ELF-1 (cell line): ENCODE results near the gene GRIN3B.

Experiments
- DNase-seq: peaks from one replicate; pipeline ENCODE4 v3.0.0-alpha.2; 2016; ENCODE audit warnings: low read depth, low spot score

GRIN3B gene

DNA sequence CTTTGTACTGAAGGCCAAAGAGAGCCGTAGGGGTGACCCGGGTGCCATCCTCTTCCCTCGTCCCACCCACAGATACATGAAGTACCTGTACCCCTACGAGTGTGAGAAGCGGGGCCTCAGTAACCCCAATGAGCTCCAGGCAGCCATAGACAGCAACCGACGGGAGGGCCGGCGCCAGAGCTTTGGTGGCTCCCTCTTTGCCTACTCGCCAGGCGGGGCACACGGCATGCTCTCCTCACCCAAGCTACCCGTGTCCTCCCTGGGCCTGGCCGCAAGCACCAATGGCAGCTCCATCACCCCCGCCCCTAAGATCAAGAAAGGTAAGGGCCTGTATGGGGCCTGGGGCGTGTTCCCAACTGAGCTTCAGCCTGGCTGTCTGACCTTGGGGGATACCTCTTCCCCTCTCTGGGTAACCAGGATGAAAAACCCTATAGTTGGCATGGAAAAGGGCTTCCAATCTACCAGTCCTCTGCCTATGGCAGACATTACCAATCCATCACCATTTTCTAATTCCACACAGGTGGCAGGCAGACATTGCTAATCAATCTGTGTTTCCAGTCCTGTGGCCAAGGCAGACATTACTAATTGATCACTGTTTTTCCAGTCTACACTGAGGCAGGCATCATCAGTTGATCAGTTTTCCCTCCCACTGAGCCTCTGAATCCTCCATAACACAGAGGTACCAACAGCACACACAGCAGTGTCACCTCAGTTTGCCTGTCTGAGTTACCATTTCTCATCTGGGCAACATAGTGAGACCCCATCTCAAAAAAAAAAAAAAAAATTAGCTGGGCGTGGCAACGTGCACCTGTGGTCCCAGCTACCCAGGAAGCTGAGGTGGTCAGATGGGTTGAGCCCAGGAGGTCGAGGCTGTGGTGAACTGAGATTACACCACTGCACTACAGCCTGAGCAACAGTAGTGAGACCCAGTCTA lies 35.2 kb upstream of the GRIN3B start:
- DNase-seq = no peak

DNA sequence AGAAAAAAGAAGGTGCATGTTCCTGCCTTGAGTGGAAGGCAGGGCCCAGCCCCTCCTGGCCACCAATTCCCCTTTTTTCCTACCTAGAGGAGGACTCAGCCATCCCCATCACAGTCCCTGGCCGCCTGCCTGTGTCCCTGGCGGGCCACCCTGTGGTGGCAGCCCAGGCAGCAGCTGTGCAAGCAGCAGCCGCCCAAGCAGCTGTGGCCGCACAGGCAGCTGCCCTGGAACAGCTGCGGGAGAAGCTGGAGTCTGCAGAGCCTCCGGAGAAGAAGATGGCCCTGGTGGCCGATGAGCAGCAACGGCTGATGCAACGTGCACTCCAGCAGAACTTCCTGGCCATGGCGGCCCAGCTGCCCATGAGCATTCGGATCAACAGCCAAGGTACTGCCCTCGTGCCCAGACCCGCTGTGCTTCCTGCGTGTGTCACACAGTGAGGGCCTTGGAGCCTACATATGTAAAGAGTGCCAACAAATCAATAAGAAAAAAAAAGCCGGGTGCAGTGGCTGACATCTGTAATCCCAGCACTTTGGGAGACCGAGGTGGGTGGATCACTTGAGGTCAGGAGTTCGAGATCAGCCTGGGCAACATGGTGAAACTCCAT lies 33.6 kb upstream of the GRIN3B start:
- no peak for DNase-seq

DNA sequence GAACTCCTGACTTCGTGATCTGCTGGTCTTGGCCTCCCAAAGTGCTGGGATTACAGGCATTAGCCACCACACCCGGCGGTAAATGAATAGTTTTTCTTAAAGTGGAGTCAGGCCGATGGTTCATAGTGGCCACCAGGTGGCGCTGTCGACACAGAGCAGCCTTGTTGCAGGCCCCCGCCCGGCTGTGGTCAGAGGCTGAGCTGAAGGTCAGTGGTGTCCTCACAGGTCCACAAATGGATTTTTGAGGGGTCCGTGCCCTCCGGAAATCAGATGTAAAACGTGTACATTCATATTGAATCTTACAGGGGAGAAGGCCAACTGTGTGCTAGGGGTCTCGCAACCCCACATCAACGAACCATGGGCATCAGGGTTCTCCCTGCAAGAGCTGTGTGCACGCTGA lies 29.5 kb upstream of the GRIN3B start:
- DNase-seq = peak; percentile 77

DNA sequence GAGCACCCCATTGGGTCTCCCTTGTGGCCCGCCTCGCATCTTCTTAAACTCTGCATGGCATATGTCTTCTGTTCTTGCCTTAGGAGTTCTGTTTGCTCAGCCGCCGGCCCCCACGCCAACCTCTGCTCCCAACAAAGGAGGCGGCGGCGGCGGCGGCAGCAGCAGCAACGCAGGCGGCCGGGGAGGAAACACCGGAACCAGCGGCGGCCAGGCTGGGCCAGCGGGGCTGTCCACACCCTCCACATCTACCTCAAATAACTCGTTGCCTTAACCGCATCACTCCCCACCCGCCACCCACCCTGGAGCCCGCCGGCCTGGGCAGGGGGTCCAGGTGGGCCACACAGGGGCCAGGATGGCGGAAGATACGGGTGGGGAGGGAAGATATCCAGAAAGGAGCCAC lies 28.4 kb upstream of the GRIN3B start:
- no peak for DNase-seq

DNA sequence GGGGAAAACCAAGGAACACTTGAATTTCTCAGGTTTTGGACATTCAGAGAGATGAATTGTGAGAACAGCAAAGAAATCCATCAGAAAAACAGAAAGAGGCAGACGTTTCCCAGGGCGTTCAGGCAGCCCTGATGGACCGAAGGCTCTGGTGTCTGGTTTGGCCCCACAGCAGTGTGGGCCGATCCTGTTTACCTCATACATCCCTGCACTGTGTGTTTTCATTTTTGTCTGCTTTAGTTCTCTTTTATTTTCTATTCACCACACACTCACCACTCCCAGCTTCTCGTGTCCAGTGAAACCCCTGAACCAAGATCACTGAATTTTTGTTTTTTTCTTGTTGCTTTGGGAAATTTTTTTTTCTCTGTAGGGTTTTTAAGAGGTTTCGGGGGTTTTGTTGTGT lies 27.9 kb upstream of the GRIN3B start:
- DNase-seq = no peak

DNA sequence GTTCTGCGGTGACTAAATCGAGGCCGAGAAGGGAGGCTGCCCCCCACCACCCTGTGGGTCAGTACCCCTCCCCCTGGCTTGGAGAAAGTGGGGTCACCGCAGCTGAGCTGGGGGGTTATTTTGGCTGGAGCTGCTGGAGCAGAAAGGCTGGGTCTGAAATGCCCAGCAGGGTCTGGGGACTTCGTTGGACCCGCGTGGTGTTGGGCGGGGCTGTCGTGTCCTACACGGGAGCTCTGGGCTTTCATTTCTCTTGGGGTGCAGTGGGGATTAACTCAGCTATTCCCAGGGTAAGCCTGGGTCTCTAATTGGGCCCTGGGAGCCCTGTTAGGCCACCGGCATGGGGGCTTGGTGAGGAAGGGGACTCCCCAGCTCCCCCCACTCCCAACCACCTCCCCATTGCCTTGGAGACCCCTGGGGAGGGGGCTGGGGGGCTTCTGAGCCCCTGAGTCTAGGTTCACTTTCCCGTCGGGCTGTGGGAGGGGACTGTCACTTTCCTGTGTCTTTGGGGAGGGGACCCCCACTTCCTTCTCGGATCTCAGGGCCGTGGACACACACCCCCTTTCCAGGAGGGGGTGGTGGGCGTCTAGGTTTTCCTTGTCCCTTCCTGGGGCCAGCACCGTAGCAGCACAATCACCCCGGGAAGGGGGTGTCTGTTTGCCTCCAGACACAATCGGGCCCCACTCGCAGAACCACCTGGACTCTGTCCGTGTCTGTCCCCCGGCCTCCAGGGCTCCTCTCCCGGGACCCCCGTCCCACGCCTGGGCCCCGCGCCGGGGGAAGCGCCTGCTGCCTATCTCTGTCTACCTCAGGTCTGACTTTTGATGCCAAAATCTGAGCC lies 26.3 kb upstream of the GRIN3B start:
- no peak for DNase-seq

DNA sequence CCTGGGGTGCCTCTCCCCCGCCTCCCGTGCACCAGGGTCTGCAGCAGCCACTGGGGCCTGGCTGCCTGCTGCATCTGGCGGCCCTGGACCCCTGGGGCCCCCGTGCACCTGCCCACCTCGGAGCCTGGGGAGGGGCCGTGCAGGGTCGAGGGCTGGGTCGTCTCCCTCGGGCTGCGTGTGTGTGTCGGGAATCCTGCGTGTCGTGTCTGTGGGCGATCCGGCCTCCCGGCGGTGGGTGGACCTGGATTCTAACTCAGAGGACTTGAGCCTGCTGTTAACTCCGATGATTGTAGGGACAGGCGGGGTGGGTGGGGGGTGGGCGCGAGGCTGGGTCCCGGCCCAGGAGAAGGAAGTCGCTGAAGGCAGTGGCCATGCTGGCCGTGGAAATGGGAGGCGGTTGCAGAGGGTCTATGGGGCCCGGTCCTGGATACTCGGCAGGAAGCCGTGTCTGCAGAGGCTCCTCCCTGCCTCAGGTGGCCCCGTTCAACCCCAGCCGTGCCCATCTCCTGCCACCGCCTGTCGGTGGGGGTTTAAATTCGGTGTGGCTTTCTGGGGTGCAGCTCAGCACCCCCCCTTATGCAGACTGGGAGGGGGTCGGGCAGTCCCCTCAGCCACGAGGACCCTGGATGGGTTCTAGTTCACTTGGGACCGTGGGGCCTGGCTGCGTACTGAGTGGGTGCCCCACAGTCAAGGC lies 25.5 kb upstream of the GRIN3B start:
- no peak for DNase-seq

DNA sequence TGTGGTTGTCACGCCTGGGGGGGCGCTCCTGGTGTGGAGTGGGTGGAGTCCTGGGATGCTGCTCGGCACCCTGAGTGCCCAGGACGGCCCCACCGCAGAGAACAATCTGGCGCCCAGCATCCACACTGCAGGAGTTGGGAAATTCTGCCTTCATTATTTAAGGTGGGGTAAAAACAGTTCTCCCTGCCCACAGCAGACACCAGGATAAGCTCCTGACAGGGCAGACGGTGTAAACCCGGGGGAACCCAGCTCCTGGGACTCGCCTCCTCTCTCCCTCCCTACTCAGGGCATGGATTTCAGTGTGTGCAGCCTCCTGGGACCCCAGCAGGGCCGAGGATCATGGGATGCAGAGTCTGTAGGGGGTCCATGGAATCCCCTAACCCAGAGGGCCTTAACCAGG lies 23.7 kb upstream of the GRIN3B start:
- no peak for DNase-seq

DNA sequence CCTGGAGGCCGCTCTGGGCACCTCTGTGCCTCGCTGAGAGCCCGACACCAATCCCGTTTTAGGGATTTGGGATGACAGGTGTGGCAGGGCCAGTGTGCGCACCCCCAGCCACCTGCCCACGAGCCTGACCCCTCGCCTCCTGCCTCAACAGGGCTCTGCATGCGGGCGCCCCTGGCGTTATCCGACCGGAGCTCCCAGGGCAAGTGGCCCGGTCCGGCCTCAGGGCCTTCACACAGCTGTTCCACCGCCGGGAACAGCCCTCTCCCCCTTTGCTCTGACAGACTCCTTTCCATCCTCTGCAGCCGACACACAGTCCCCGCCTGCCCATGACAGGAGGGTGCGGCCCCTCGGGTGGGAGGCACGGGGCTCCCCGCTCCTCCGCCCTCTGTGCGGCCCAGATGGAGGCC lies 23.2 kb upstream of the GRIN3B start:
- DNase-seq = no peak

DNA sequence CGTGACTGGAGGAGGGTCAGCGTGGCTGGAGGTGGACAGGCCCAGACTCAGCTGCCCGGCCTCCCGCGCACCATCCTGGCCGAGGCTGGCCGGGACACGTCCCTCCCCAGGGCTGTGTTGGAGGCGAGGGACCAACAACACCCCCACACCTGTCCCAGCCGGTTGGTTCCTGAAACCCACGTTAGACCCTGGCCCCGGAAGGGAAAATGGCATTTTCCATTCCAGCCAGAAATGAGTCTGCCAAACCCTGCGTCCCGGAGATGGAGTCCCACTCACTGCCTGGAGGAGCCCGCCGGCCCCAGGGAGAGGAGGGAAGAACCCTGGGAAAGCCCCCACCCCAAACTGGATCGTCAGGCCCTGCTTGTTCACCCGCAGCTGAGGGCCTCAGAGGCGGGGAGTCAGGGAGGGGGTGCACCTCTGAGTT lies 20.9 kb upstream of the GRIN3B start:
- DNase-seq = no peak

DNA sequence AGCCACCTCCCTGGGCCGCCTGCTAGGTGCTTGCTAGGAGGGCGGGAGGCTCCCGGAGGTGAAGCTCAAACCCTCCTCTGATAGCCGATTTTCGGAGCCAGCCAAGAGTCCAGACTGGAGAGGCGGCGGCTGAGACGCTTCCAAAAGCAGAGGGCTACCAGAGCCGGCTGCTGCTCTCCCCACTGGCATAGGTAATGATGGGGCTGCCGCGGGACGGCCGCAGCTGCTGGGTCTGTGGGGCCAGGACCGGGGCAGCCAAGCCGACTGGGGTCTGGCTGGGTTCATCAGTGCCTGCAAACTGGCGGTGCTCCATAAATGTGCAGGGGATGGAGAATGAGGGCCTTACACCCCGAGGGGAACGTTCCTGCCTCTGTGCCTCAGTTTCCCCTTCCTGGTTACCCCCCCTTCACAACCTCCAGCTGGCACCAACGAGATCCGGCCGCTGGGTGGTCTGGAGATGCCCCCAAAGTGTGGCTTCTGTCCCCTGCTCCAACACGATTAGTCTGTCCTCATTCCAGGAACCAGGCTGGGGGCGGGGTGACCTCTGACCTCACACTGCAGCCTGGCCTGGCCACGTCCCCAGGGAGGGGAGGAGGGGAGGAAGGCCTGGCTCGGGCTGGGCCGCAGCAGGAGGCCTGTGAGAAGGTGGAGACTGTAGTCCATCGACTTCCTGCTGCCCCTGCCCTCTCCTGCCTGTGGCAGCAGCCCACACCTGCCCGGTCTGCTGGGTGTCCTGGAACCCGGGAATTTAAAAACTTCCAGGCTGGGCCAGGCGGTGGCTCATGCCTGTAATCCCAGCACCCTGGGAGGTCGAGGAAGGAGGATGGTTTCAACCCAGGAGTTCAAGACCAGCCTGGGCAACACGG lies 19.9 kb upstream of the GRIN3B start:
- DNase-seq = peak; percentile 95

DNA sequence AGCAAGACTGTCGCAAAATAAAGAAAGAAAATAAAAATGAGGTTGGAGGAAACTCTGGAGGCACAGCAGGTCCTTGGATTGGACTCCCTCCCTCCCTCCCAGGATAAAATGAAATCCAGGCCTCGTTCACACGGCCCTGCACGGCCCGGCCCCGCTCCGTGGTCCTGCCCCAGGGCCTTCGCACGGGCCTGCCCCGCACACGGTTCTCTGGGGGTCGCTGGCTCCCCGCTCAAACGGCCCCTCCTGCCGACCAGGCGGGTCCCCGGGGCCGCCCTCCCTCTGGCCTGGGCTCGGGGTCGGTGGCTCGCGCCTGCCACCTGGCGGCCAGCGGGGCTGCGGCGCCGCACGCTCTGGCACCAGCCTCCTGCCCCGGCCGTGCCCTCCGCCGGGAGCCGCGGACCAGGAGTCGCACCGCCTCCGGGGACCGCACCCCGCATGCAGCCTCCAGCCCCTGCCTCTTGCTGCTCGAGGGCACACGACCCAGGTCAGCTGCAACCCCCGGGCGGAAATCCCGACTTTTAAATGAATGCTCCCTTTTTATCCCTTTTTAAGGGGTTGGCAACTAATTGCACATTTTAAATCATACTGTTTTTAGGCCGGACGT lies 17.6 kb upstream of the GRIN3B start:
- peak; percentile 88 for DNase-seq

DNA sequence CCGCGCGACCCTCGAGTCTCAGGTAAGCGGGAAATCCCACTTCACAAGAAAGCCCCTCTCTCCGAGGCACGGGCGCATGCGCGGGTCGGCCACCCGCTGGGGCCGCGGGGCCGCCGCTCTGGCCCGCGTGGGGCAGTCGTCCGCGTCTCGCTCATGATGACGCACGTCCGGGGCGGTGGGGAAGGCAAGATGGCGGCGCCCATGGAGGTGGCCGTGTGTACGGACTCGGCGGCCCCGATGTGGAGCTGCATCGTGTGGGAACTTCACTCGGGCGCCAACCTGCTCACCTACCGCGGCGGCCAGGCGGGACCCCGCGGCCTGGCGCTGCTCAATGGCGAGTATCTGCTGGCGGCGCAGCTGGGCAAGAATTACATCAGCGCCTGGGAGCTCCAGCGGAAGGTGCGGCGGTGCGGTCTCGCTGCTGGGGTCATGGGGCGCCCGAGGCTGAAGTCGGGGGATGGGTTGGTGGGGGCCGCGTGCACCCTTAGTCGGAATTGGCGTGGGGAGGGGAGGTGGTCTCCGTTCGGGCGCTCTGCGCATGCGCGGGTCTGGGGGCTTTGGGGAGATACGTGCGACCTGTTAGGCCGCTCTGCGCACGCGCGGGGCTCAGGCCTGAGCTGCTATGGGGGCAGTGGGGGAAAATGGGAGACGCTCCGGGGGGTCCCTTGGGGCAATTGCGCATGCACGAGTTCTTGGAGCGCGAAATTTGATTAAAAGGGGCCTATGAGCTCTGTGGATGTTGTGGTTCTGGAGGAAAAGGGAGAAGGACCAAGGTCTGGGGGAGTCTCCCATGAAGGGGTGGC lies 15.9 kb upstream of the GRIN3B start, which contains the start of gene WDR18:
TSS of gene WDR18 (plus strand) at position 181 of the 803 bp plus-strand sequence. CDS start at position 190, 9 bp downstream.
- DNase-seq = peak; percentile 90

DNA sequence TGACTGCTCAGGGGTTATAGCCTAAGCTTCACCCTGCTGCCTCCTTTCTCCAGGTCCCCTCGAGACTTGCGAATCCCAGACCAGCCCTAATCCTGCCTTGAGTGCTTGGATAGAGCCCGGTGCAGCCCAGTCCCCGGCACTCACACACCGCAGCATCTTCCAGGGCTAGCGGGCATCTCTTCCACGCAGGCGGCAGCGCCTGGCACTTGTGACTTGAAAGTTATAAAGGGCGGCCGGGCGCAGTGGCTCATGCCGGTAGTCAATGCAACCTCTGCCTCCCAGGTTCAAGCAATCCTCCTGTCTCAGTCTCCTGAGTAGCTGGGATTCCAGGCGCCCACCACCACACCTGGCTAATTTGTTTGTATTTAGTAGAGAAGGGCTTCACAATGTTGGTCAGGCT lies 14.1 kb upstream of the GRIN3B start:
- no peak for DNase-seq

DNA sequence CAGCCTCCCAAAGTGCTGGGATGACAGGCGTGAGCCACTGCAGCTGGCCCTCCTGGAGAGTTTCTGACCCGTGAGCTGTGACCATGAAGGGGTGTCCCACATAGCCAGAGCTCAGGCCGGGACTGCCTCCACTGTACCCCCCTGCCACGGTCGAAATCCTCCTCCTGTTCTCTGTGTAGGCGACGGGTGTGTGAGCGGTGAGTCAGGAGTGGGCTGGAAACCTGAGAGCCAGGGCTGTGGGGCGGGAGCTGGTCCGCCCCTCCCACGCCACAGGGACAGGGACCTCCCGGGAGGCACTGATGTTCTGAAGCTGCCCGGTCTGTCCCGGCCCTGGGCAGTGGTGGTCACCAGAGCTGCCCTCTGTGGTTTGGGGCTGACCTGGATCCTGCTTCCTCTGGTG lies 12.1 kb upstream of the GRIN3B start:
- DNase-seq = no peak

DNA sequence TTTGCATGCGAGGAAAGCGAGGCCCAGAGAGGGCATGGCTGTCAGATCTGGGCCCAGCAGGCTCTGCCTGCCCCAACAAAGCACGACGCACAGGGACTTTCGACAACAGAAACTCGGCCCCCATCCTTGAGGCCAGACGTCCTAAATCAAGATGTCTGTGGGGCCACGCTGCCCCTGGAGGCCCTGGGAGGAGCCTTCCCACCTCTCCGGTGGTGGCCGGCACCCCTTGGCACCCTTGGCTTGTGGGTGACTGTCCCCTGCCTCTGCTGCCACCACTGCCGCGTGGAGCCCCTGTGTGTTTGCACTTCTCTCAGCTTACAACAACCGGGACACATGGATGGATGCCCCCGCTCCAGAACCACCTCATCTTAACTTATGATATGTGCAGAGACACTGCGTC lies 11.7 kb upstream of the GRIN3B start:
- DNase-seq = no peak

DNA sequence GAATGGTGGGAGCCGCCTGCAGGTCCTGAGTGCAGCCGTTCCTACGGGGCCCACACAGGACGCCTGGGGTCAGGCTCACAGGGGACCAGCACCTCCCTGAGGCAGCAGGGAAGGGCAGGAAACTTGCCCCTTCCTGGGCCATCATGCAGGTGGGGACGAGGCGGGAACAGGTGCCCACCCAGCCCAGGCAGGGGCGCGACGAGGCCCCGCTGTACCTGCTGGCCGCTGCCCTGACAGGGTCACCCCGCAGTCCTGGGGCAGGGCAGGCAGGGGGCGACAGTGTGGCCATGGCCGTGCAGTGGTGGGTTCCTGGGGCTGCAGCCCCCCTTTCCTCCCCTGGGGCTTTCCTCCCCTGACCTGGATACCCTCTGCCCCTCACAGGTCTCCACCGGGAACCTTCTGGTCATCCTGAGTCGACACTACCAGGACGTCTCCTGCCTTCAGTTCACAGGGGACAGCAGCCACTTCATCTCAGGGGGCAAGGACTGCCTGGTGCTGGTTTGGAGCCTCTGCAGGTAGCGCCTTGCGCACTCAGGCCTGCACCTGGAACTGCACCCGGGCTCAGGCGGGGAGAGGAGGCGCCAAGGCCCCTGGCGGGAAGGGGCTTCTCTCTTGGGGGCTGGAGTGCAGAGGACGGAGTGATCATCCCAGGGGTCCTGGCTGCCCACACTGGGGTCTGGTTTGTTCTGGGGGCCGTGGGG lies 10.7 kb upstream of the GRIN3B start:
- DNase-seq = peak; percentile 57

DNA sequence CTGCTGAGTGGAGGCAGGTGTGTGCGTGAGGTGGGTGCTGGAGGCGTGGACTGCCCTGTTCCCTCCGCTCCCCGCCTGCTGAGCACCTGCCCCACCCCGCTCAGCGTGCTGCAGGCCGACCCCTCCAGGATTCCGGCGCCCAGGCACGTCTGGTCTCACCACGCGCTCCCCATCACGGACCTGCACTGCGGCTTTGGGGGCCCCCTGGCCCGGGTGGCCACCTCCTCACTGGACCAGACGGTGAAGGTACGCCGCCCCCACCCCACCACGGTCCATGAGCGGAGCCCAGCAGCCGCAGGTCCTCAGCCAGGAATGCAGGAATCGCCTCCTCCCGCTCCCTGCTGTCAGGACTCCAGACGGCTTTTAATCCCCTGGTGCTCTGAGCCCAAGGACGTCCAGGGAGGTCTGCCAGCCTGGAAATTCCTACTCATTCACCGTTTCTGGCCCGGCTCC lies 10.1 kb upstream of the GRIN3B start:
- peak; percentile 70 for DNase-seq

DNA sequence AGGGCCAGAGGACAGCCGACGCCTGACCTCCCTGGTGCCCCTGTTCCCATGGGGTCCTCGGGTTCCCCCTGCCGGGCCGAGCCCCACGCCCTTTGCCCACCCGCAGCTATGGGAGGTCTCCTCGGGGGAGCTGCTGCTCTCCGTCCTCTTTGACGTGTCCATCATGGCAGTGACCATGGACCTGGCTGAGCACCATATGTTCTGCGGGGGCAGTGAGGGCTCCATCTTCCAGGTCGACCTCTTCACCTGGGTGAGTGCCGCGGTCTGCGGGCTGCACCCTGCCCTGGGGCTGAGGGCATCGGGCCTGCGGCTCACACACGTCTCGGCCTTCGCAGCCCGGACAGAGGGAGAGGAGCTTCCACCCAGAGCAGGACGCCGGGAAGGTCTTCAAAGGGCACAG lies 9.5 kb upstream of the GRIN3B start:
- no peak for DNase-seq
